Ishikawa (cell line): Measurements from ENCODE around the gene CEACAM16.

Experiments
- CEBPB ChIP-seq: IDR thresholded peaks from 2 replicates; pipeline ENCODE4 v1.6.1; 2012
- CREB1 ChIP-seq: IDR thresholded peaks from 2 replicates; pipeline ENCODE4 v1.6.1; 2012; ENCODE audit warnings: low read depth
- EGR1 ChIP-seq: IDR thresholded peaks from 2 replicates; pipeline ENCODE4 v1.6.1; 2012
- EP300 ChIP-seq: IDR thresholded peaks from 2 replicates; pipeline ENCODE4 v1.6.1; 2012; ENCODE audit warnings: borderline replicate concordance
- FOXM1 ChIP-seq: IDR thresholded peaks from 2 replicates; pipeline ENCODE4 v1.6.1; 2012; ENCODE audit warnings: low read depth, borderline replicate concordance
- NFIC ChIP-seq: IDR thresholded peaks from 2 replicates; pipeline ENCODE4 v1.6.1; 2012
- RAD21 ChIP-seq: IDR thresholded peaks from 2 replicates; pipeline ENCODE4 v1.6.1; 2012; ENCODE audit warnings: low read depth
- TAF1 ChIP-seq: IDR thresholded peaks from 2 replicates; pipeline ENCODE4 v1.6.1; 2012; ENCODE audit warnings: low read depth, mild to moderate bottlenecking
- TCF12 ChIP-seq: IDR thresholded peaks from 2 replicates; pipeline ENCODE4 v1.6.1; 2012; ENCODE audit warnings: low read depth
- TEAD4 ChIP-seq: IDR thresholded peaks from 2 replicates; pipeline ENCODE4 v1.6.1; 2012
- YY1 ChIP-seq: IDR thresholded peaks from 2 replicates; pipeline ENCODE4 v1.6.1; 2012; ENCODE audit warnings: low read depth
- ZBTB7A ChIP-seq: IDR thresholded peaks from 2 replicates; pipeline ENCODE4 v1.6.1; 2012; ENCODE audit warnings: low read depth
- TF ChIP-seq, protein P1 (sequence below): IDR thresholded peaks from 2 replicates; pipeline ENCODE4 v1.6.1; 2012
- TF ChIP-seq, protein P2 (sequence below): IDR thresholded peaks from 2 replicates; pipeline ENCODE4 v1.6.1; 2012; ENCODE audit warnings: low read depth, mild to moderate bottlenecking
- TF ChIP-seq, protein P3 (sequence below): IDR thresholded peaks from 2 replicates; pipeline ENCODE4 v1.6.1; 2012

CEACAM16 gene

DNA sequence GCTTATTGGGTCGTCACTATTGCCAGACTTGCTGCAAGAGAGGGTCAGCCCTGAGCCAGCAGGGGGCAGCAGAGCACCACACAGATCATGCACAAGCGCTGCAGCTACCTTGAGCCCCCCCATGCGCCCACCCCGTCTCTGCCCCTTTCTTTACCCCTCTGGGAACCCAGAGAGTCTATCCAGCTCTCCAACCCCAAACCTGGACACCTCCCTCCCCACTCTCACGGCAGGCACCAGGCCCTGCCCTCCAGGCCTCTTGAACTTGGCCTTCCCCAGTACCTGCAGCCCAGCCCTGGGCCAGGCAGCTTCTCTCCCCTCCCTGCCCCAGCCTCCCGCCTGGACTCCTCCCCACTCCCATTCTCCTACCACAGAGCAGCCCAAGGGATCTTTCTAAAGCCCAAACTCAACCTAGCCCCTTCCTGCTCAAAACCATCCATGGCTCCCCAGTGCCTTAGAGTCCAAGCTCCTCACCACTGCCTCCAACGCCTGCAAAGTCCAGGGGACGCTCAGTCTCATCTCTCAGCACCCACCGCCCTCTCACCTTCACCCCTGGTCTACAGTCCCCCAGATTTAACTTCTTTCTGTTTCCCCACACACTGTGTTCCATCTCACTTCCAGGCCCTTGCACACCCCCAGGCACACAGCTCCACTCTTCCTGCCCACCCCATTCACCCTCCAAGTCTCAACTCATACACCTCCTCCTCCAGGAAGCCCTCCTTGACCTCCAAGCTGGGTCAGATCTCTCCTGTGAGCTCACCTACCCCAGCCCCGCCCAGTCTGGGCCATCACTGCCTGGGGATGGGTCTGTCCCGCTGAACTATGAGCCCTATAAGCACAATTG lies 9.4 kb upstream of the CEACAM16 start:
- TF ChIP-seq TAF1 (peak; percentile 35; the same call in 1 of the 2 replicates), ZBTB7A (peak; percentile 90; the same call in 1 of the 2 replicates), RAD21 (peak; percentile 98), EP300 (no peak), TEAD4 (no peak)

DNA sequence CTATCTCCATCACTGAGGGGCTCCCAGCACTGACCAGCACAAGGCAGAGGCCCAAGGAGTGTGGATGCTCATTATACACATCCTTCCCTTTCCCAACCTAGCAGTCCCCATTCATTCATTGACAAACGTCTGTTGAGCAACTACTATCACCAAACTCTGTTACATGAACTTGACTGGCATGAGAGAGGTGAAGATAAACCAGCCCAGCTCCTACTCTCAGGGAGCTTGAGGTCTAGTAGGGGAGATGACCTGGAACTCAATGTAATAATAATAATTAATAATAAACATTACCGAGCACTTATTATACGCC lies 8.9 kb upstream of the CEACAM16 start:
- TF ChIP-seq FOXM1 (no peak), EP300 (no peak), NFIC (no peak), TAF1 (no peak), TCF12 (no peak), CREB1 (no peak), CEBPB (no peak), TEAD4 (no peak)
- TF ChIP-seq, protein P1, sequence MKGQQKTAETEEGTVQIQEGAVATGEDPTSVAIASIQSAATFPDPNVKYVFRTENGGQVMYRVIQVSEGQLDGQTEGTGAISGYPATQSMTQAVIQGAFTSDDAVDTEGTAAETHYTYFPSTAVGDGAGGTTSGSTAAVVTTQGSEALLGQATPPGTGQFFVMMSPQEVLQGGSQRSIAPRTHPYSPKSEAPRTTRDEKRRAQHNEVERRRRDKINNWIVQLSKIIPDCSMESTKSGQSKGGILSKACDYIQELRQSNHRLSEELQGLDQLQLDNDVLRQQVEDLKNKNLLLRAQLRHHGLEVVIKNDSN: no peak
- TF ChIP-seq, protein P2, sequence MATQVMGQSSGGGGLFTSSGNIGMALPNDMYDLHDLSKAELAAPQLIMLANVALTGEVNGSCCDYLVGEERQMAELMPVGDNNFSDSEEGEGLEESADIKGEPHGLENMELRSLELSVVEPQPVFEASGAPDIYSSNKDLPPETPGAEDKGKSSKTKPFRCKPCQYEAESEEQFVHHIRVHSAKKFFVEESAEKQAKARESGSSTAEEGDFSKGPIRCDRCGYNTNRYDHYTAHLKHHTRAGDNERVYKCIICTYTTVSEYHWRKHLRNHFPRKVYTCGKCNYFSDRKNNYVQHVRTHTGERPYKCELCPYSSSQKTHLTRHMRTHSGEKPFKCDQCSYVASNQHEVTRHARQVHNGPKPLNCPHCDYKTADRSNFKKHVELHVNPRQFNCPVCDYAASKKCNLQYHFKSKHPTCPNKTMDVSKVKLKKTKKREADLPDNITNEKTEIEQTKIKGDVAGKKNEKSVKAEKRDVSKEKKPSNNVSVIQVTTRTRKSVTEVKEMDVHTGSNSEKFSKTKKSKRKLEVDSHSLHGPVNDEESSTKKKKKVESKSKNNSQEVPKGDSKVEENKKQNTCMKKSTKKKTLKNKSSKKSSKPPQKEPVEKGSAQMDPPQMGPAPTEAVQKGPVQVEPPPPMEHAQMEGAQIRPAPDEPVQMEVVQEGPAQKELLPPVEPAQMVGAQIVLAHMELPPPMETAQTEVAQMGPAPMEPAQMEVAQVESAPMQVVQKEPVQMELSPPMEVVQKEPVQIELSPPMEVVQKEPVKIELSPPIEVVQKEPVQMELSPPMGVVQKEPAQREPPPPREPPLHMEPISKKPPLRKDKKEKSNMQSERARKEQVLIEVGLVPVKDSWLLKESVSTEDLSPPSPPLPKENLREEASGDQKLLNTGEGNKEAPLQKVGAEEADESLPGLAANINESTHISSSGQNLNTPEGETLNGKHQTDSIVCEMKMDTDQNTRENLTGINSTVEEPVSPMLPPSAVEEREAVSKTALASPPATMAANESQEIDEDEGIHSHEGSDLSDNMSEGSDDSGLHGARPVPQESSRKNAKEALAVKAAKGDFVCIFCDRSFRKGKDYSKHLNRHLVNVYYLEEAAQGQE: no peak
- TF ChIP-seq, protein P3, sequence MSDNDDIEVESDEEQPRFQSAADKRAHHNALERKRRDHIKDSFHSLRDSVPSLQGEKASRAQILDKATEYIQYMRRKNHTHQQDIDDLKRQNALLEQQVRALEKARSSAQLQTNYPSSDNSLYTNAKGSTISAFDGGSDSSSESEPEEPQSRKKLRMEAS: no peak

DNA sequence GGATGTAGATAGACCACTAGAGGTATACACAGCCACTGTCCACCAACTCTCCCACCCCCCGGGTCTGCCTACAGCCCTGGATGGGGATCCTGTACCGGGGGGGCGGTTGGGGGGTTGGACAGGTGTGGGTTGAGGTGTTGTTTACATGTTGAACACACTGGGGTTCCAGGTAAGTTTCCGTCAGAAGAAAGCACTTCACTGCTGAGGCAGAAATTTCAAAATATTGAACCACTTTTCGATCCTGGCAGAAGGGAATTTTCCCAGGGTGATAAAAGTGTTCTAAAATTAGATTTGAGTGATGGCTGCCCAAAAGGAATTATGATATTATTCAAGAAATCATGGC lies 6.6 kb upstream of the CEACAM16 start:
- TF ChIP-seq, protein P3: no peak
- TF ChIP-seq ZBTB7A: no peak
- TF ChIP-seq, protein P1: no peak

DNA sequence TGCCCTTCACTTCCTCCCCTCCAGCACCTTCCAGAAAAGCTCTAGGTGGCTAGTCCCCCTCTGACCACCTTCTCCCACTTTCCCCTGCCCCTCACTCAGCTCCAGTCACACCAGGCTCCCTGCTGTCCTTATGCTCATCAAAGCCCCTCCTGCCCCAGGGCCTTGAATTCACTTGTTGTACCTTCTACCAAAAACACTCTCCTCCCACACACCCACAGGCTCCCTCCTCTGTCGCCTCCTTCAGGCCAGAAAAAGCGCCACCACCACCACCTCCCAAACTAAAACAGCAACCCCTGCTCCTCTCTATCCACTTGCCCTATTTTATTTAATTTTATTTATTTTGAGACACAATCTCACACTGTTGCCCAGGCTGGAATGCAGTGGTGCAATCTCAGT lies 4.8 kb upstream of the CEACAM16 start:
- no peak for TF ChIP-seq EP300
- no peak for TF ChIP-seq TCF12
- TF ChIP-seq RAD21: peak; percentile 28; the same call in 1 of the 2 replicates
- TF ChIP-seq FOXM1: no peak

DNA sequence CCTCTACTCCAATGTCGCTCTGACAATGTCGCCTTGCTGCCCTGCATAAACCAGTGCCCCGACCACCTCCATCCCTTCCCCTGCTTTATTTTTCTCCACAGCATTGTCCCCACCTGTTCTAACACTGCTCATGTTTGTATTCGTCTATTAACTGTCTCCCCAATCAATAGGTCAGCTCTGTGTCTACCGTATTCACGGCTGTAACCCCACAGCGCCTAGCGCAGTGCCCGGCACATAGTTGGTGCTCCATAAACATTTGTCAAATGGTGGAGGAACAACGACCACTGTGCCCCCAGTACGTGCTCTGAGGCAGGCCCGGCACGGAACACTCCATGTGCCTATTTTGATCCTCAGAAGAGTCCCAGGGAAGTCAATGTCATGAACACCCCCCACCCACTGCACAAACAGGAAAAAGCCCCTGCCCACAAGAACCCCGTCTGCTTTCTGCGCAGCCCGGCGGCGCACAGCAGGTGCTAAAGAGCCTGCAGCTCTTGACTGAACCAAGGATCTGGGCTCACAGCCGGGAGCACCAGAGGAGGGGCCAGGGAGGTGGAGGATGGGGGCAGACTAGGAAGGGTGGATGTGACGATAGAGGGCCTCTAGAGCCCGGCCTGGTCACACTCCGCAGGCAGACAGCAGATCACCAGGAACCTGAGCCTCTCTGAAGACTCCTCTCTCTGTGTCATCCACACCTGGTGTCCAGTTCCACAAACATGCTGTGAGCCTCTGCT lies 1.8 kb upstream of the CEACAM16 start:
- TF ChIP-seq RAD21: no peak

DNA sequence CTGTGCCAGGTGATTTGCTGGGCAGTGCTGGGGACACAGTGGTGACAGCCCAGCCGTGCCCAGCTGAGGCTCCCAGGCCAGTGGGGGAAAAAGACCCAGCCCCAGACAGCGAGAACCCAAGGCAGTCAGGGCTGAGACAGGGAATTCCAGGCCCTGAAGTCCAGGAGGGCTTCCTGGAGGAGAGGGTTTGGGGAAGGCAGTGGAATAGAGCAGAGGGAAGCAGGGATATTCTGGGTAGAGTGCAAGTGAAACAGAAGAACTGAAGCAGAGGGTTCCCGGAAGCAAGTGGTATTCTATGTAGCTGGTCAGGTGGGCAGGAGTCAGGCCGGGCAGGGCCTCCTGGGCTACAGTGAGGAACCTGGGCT lies 1.3 kb upstream of the CEACAM16 start:
- no peak for TF ChIP-seq RAD21
- TF ChIP-seq CEBPB: no peak
- no peak for TF ChIP-seq TAF1
- no peak for TF ChIP-seq CREB1
- TF ChIP-seq, protein P1: no peak
- TF ChIP-seq, protein P3: no peak
- TF ChIP-seq, protein P2: no peak
- TF ChIP-seq NFIC: no peak
- no peak for TF ChIP-seq TEAD4
- no peak for TF ChIP-seq EGR1
- no peak for TF ChIP-seq TCF12
- no peak for TF ChIP-seq YY1
- no peak for TF ChIP-seq EP300
- no peak for TF ChIP-seq ZBTB7A
- no peak for TF ChIP-seq FOXM1
